Endothelial cell of umbilical vein (primary cell): ENCODE results near the gene TTLL7. TPM values are rescaled to one million over a fixed set of nuclear protein-coding genes. Genes with fewer than 3 reads are reported as not detected.

Experiments
- BruUV-seq: library from RNA; stranded (reverse); fragments of 400-500 nt; replicated peaks from 2 replicates; lab custom pipeline; 2021; lab: Mats Ljungman, UMichigan
- CTCF ChIA-PET: fragments of 300-600, 350-600 bp; sonication (Branson Sonifier 250); formaldehyde crosslinking; loops from one replicate; lab custom pipeline; 2021; ENCODE audit warnings: antibody characterized with exemption, inconsistent platforms; lab: Charles Lee
- POLR2A ChIA-PET: fragments of 300-600, 350-600 bp; sonication (Branson Sonifier 250); formaldehyde crosslinking; loops from one replicate; lab custom pipeline; 2021; ENCODE audit warnings: antibody characterized with exemption, inconsistent platforms; lab: Charles Lee
- DNase-seq: peaks from one replicate; pipeline ENCODE4 v3.0.0-alpha.2; 2011; ENCODE audit warnings: low read depth, low spot score
- FAIRE-seq: peaks from 2 replicates; lab custom pipeline; 2011; peaks lifted over from hg19 to GRCh38; lab: Jason Lieb, UNC
- H2AFZ ChIP-seq: 2 replicates; pipeline ENCODE4 v1.6.0; 2012; ENCODE audit warnings: low read depth, low read length, control low read depth, inconsistent platforms
- H3K27ac ChIP-seq: 2 replicates; pipeline ENCODE4 v1.5.1; 2011; ENCODE audit warnings: low read depth, mild to moderate bottlenecking, control low read depth, low read length, moderate library complexity; ENCODE audit not compliant: insufficient read depth
- H3K27me3 ChIP-seq, 2 experiments: 2 replicates each; pipeline versions ENCODE4 v1.6.0 to v1.6.1; 2011; ENCODE audit warnings: low read length in 2 of 2, mixed read lengths in 1 of 2; ENCODE audit not compliant: control insufficient read depth in 2 of 2, insufficient read depth in 2 of 2
- H3K36me3 ChIP-seq, 2 experiments: 2 replicates in 1 of 2; 3 replicates in 1 of 2; pipeline ENCODE4 v1.5.1; 2011; ENCODE audit warnings: low read length in 2 of 2, mild to moderate bottlenecking in 1 of 2, moderate library complexity in 1 of 2; ENCODE audit not compliant: control insufficient read depth in 2 of 2, insufficient read depth in 2 of 2; ENCODE audit errors: extremely low read depth in 1 of 2
- H3K4me1 ChIP-seq: 3 replicates; pipeline ENCODE4 v1.5.1; 2011; ENCODE audit warnings: mild to moderate bottlenecking, low read length; ENCODE audit not compliant: control insufficient read depth, insufficient read depth; ENCODE audit errors: extremely low read depth
- H3K4me2 ChIP-seq: 2 replicates; pipeline ENCODE4 v1.6.1; 2011; ENCODE audit warnings: low read length, control low read depth, mixed read lengths; ENCODE audit not compliant: insufficient read depth
- H3K4me3 ChIP-seq, 3 experiments: fragments of 200-600 bp in 1 of 3; sonication (generic), shearing (Covaris generic) in 1 of 3; replicated peaks in 1 of 3; 2 replicates each; pipeline ENCODE4 v1.5.1; 2011 to 2016; ENCODE audit warnings: control low read depth in 3 of 3, low read length in 3 of 3, mild to moderate bottlenecking in 2 of 3, inconsistent platforms in 1 of 3, low read depth in 1 of 3, moderate library complexity in 1 of 3; ENCODE audit not compliant: insufficient read depth in 1 of 3
- H3K79me2 ChIP-seq: 2 replicates; pipeline ENCODE4 v1.6.0; 2012; ENCODE audit warnings: low read length, inconsistent platforms; ENCODE audit not compliant: control insufficient read depth, insufficient read depth
- H3K9ac ChIP-seq: replicated peaks from 2 replicates; pipeline ENCODE3; 2011; ENCODE audit warnings: low read length, control low read depth; ENCODE audit not compliant: insufficient read depth; ENCODE audit errors: extremely low read depth
- H3K9me1 ChIP-seq: replicated peaks from 3 replicates; pipeline ENCODE4 v1.6.0; 2011; ENCODE audit warnings: mild to moderate bottlenecking, low read length; ENCODE audit not compliant: control insufficient read depth, insufficient read depth; ENCODE audit errors: extremely low read depth
- H3K9me3 ChIP-seq: replicated peaks from 2 replicates; pipeline ENCODE4 v1.5.1; 2012; ENCODE audit warnings: low read length, inconsistent platforms; ENCODE audit not compliant: control insufficient read depth, insufficient read depth
- H4K20me1 ChIP-seq: replicated peaks from 2 replicates; pipeline ENCODE3; 2011; ENCODE audit warnings: mild to moderate bottlenecking, low read length; ENCODE audit not compliant: control insufficient read depth, insufficient read depth; ENCODE audit errors: extremely low read depth
- EZH2 ChIP-seq: IDR thresholded peaks from 2 replicates; pipeline ENCODE4 v1.6.1; 2012; ENCODE audit warnings: borderline replicate concordance, low read depth, mild to moderate bottlenecking, moderate library complexity, low read length, inconsistent platforms; ENCODE audit not compliant: severe bottlenecking
- FOS ChIP-seq: IDR thresholded peaks from 2 replicates; pipeline ENCODE4 v1.6.1; 2011; ENCODE audit warnings: mild to moderate bottlenecking, low read length, moderate library complexity, borderline replicate concordance; ENCODE audit not compliant: insufficient read depth
- GATA2 ChIP-seq: IDR thresholded peaks from 2 replicates; pipeline ENCODE4 v1.7.0; 2011; ENCODE audit warnings: low read depth, mild to moderate bottlenecking, moderate library complexity, mixed read lengths, low read length; ENCODE audit not compliant: insufficient read length, insufficient read depth
- JUN ChIP-seq: IDR thresholded peaks from 2 replicates; pipeline ENCODE4 v1.6.1; 2011; ENCODE audit warnings: borderline replicate concordance, low read depth; ENCODE audit not compliant: insufficient read length, insufficient read depth
- MAX ChIP-seq: IDR thresholded peaks from 2 replicates; pipeline ENCODE4 v1.6.1; 2011; ENCODE audit not compliant: insufficient read depth, insufficient read length
- MYC ChIP-seq: IDR thresholded peaks from one replicate; pipeline ENCODE4 v1.6.1; 2011; ENCODE audit warnings: mild to moderate bottlenecking, low read depth, low read length
- POLR2A ChIP-seq: IDR thresholded peaks from 2 replicates; pipeline ENCODE4 v1.6.1; 2012; ENCODE audit warnings: low read depth, mild to moderate bottlenecking, control low read depth, low read length
- POLR2AphosphoS5 ChIP-seq: IDR thresholded peaks from 2 replicates; pipeline ENCODE4 v1.6.1; 2012; ENCODE audit warnings: low read depth, mild to moderate bottlenecking, control low read depth, low read length, moderate library complexity; ENCODE audit not compliant: insufficient read depth
- dilution Hi-C: fragments of 300-500 bp; cut with MboI; formaldehyde crosslinking; loops from one replicate; pipeline ENCODE4 v1.15.0; 2019; ENCODE audit warnings: low sequenced_read_pairs; ENCODE audit not compliant: extremely low pct_ligation_motif_present
- intact Hi-C: fragments of 100-400 bp; cut with micrococcal nuclease; formaldehyde crosslinking; loops from one replicate; pipeline ENCODE4 v1.10.0; 2022
- polyA plus RNA-seq, 4 experiments: library from polyadenylated mRNA; depleted of rRNA in 3 of 4; stranded (reverse) in 3 of 4; unstranded in 1 of 4; fragments of >200 nt; gene quantifications; 2 replicates each; pipeline versions ENCODE4 v1.2.1 to v1.2.3, GENCODE V29; 2011 to 2012; ENCODE audit warnings: missing spikeins in 1 of 4
- total RNA-seq: library from RNA; stranded (reverse); gene quantifications from 2 replicates; pipeline ENCODE4 v1.2.3, GENCODE V29; 2021
- TF ChIP-seq, protein P1 (sequence below), 2 donors: IDR thresholded peaks; 1 replicate in 1 of 2; 2 replicates in 1 of 2; pipeline ENCODE4 v1.5.1; 2011; ENCODE audit warnings: low read length in 2 of 2, mild to moderate bottlenecking in 2 of 2, moderate library complexity in 2 of 2, control low read depth in 1 of 2, inconsistent platforms in 1 of 2, low read depth in 1 of 2; ENCODE audit not compliant: insufficient read depth in 1 of 2; ENCODE audit errors: extremely low read depth in 1 of 2

The TTLL7 gene
- total and polyA plus RNA-seq, 2 donors (not counting 3 experiments of a cell fraction or from before 2014, with no cell fraction given) = 2.1 to 11.7 TPM

DNA sequence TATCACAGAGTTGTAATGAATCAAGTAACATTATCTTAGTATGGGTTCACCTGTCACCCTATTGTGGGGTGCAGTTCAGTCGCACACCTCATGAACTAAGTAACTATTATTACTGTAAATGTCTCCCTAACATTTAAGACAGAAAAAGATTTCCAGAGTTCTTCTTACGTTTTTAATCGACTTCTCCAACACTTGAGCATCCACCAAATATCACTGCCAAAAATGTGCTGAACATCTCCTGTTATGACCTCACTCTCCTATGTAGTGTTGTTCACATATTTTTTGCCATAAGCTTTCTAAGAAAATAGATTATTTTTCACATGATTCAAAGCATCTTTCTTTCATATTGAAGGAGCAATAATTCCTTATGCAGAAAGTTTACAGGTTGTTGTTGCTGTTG is 1.3 kb downstream of the TTLL7 start:
- no TSS peak for BruUV-seq
- CTCF ChIA-PET = no interaction called here

More for the DNA sequence above, 1.3 kb downstream of the TTLL7 start:
- POLR2A ChIA-PET = no interaction called here
- Histone ChIP-seq H3K36me3 (no peaks in the 10 kb centered on the region), H2AFZ (no peak overlapping the region), H3K9me1 (no peaks in the 10 kb centered on the region), H3K9me3 (no peaks in the 10 kb centered on the region), H3K4me3 (no peak overlapping the region), H3K9ac (no peak overlapping the region), H3K27me3 (peaks cover 4 to 5% of the 10 kb centered on the region in 2 experiments), H3K27ac (no peak overlapping the region), H3K4me2 (no peak overlapping the region), H4K20me1 (no peaks in the 10 kb centered on the region), H3K79me2 (no peaks in the 10 kb centered on the region), H3K4me1 (peaks cover 16% of the 10 kb centered on the region)
- dilution Hi-C loops (no loop called here), intact Hi-C loops (loop anchor here (5.0 to 10.0 kb wide), 2 partner anchors 125 to 437 kb away; no protein-coding TSS in a partner anchor)
- TF ChIP-seq POLR2AphosphoS5 (no peak), MAX (no peak), EZH2 (no peak), JUN (no peak), MYC (no peak), GATA2 (no peak), FOS (no peak), POLR2A (no peak)
- TF ChIP-seq, protein P1, sequence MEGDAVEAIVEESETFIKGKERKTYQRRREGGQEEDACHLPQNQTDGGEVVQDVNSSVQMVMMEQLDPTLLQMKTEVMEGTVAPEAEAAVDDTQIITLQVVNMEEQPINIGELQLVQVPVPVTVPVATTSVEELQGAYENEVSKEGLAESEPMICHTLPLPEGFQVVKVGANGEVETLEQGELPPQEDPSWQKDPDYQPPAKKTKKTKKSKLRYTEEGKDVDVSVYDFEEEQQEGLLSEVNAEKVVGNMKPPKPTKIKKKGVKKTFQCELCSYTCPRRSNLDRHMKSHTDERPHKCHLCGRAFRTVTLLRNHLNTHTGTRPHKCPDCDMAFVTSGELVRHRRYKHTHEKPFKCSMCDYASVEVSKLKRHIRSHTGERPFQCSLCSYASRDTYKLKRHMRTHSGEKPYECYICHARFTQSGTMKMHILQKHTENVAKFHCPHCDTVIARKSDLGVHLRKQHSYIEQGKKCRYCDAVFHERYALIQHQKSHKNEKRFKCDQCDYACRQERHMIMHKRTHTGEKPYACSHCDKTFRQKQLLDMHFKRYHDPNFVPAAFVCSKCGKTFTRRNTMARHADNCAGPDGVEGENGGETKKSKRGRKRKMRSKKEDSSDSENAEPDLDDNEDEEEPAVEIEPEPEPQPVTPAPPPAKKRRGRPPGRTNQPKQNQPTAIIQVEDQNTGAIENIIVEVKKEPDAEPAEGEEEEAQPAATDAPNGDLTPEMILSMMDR (IDR thresholded peaks at IDR 0.05; ENCODE audit: extremely low read depth in 1 of 2, insufficient read depth in 1 of 2, low read depth in 1 of 2, low read length in 2 of 2) = no peak
- DNase-seq (no peak), FAIRE-seq (no peak)
